Left ventricle myocardium inferior (tissue), 1 donor: ENCODE data around the gene IGF1R. TPM values are rescaled to one million over a fixed set of nuclear protein-coding genes. Genes with fewer than 3 reads are reported as not detected.

Experiments
- DNase-seq: peaks from one replicate; pipeline ENCODE4 v3.0.0-alpha.2; 2020
- H3K27ac ChIP-seq: fragments of 200-600 bp; replicated peaks from 2 replicates; pipeline ENCODE4 v1.8.0; 2021
- H3K27me3 ChIP-seq: fragments of 200-600 bp; 2 replicates; pipeline ENCODE4 v1.8.0; 2021; ENCODE audit warnings: low read depth
- H3K36me3 ChIP-seq: fragments of 200-600 bp; 2 replicates; pipeline ENCODE4 v1.8.0; 2021
- H3K4me1 ChIP-seq: fragments of 200-600 bp; 2 replicates; pipeline ENCODE4 v1.8.0; 2021
- H3K4me3 ChIP-seq: fragments of 200-600 bp; 2 replicates; pipeline ENCODE4 v1.8.0; 2021; ENCODE audit warnings: mild to moderate bottlenecking, moderate library complexity
- H3K9me3 ChIP-seq: fragments of 200-600 bp; replicated peaks from 2 replicates; pipeline ENCODE4 v1.8.0; 2021
- intact Hi-C: fragments of 100-400 bp; cut with micrococcal nuclease; formaldehyde crosslinking; loops from one replicate; pipeline ENCODE4 v1.11.0; 2022
- total RNA-seq: library from RNA; stranded (reverse); fragmentation: NEBNext Ultra II Directional; extraction: Animal tissue kit (Norgen Biotek cat#: 25700); gene quantifications from one replicate; pipeline ENCODE4 v1.2.1, GENCODE V29; 2021
- TF ChIP-seq, protein P1 (sequence below): fragments of 200-600 bp; IDR thresholded peaks from 2 replicates; pipeline ENCODE4 v1.8.0; 2021; ENCODE audit warnings: antibody characterized with exemption, mild to moderate bottlenecking, borderline replicate concordance
- donor health status: DM: no; HTN: yes; CAD: no; lungs with severe emphysema.

Gene IGF1R
- total RNA-seq, 1 donor from 2014 or later = 37.2 TPM

DNA sequence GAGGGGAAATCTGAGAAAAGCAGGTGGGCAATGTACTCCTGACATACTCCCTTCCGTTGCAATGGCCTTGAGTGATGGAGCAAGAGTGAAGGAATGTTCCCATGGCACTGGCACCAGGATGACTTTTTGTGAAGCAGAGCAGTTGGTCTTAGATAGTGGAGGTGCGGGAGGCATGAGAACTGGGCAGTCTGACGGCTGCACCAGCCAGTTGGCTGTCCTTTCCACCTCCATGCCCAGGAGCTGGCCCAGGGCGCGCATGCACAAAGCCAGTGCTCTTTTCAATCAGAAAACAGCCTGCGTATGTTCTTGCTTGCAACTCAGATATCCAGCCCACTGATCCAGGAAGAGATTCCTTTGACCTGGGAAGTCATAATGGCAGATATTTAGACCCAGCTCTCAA, 222.4 kb downstream of the IGF1R start:
- H3K4me1 ChIP-seq = peaks cover 85% of the 10 kb centered on the region
- intact Hi-C loops = no loop called here

DNA sequence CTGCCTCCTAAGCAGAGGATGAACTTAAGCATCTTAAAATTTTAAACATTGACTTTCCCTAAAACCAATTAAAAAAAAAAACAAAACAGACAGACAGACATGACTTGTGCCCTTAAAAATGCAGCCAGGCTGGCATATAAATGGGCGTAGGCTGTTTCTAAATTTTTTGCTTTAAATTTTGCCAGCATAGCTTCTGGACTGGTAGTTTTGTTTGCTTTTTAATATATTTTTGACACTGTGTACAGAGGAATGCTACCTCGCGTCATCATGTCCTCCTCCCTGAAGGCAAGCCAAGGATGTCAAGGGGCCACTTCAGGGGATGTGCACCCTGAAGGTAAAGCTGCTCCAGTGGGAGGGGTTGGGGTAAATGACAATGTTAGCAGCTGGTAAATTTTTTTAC, 224.4 kb downstream of the IGF1R start:
- H3K4me1 ChIP-seq = peaks cover 87% of the 10 kb centered on the region
- intact Hi-C loops = no loop called here

More for the DNA sequence above, 222.4 kb downstream of the IGF1R start:
- Histone ChIP-seq H3K27me3 (no peaks in the 10 kb centered on the region), H3K9me3 (no peaks in the 10 kb centered on the region), H3K36me3 (no peaks in the 10 kb centered on the region), H3K27ac (peak overlapping the region; percentile 85), H3K4me3 (peak overlapping the region; percentile 46)
- TF ChIP-seq, protein P1, sequence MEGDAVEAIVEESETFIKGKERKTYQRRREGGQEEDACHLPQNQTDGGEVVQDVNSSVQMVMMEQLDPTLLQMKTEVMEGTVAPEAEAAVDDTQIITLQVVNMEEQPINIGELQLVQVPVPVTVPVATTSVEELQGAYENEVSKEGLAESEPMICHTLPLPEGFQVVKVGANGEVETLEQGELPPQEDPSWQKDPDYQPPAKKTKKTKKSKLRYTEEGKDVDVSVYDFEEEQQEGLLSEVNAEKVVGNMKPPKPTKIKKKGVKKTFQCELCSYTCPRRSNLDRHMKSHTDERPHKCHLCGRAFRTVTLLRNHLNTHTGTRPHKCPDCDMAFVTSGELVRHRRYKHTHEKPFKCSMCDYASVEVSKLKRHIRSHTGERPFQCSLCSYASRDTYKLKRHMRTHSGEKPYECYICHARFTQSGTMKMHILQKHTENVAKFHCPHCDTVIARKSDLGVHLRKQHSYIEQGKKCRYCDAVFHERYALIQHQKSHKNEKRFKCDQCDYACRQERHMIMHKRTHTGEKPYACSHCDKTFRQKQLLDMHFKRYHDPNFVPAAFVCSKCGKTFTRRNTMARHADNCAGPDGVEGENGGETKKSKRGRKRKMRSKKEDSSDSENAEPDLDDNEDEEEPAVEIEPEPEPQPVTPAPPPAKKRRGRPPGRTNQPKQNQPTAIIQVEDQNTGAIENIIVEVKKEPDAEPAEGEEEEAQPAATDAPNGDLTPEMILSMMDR = no peak
- DNase-seq = peak; percentile 72

DNA sequence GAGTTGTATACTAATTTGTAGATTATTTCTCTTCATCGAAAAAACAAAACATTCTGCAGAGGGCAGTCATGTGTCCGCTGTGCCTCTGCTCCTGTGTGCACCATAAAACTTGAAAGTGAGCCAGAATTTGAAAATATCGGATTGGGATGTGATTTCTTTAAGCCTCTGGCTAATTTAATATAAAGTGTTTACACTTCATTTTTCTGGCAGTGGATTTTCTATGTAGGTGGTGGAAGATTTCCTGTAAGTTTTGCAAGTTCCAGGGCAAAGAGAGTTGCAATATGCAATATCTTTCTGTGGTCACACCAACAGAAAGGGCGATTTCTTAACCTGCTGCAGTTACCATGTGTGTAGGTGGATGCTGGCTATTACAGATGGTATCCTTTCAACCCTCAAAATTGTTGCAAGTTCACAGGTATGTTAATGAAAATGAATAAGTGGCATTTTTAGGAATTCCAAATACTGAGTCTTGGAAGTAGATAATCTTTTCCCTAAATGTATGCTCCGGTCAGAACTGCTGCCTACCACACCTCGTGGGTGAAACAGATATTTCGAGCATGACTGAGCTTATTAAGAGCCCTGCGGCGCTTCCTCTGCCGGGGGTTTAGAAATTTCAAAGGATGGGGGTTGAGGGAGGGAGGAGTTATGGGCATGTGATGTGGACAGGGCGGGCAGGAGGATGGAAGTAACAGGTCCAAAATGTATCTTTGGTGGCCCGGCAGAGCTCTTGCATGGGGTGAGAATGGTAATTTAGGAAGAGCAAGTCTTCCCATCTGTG, 225.3 kb downstream of the IGF1R start:
- Histone ChIP-seq H3K4me1 (peaks cover 91% of the 10 kb centered on the region), H3K27me3 (no peaks in the 10 kb centered on the region), H3K27ac (peak overlapping the region; percentile 85), H3K36me3 (no peaks in the 10 kb centered on the region), H3K9me3 (no peaks in the 10 kb centered on the region), H3K4me3 (no peak overlapping the region)
- intact Hi-C loops = no loop called here
- DNase-seq = no peak
- TF ChIP-seq, protein P1 = no peak

More for the DNA sequence above, 224.4 kb downstream of the IGF1R start:
- peak overlapping the region; percentile 85 for H3K27ac ChIP-seq
- no peak overlapping the region for H3K4me3 ChIP-seq
- TF ChIP-seq, protein P1 = no peak
- no peaks in the 10 kb centered on the region for H3K9me3 ChIP-seq
- H3K27me3 ChIP-seq = no peaks in the 10 kb centered on the region
- DNase-seq = no peak
- H3K36me3 ChIP-seq = no peaks in the 10 kb centered on the region

DNA sequence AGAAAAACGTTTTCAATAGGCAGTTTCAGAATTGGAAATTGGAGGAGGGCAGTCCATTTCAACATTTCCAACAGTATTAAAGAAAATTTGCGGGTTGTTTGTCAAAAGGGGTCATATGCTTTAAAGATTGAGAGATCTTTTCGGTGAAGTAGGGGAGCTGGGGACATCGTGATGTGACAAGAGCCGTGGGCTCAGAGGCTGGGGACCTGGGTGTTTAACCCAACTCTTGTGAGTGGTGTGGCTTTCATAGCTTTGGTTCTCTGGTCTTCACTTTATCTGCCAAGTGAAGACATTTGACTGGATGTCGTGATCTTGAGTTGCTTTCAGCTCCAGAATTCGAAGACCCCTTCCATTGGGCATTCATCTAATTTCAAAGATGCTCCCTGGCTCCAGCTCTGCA, 226.0 kb downstream of the IGF1R start:
- no peaks in the 10 kb centered on the region for H3K9me3 ChIP-seq
- intact Hi-C loops = no loop called here
- H3K27ac ChIP-seq = peak overlapping the region; percentile 85

DNA sequence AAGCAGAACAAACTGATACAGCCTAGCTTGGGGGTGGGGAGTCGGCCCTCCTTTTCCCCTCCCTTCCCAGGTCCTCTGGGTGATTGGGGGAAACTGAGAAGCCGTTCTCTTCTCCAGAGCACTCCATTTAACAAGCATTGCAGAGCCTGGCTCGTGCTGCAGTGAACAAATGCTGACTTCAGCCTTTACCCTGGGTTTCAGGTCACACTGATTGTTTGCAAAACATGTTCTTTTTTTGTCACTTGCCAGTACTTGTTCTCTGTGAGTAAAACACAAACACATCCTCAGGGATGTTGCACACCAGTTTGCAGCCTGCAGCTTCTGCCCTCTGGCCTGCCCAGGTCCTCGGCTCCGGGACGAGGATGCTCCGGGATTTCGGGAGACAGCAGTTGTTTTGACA, 226.4 kb downstream of the IGF1R start:
- H3K4me3 ChIP-seq = no peak overlapping the region
- H3K4me1 ChIP-seq = peaks cover 88% of the 10 kb centered on the region
- H3K36me3 ChIP-seq = no peaks in the 10 kb centered on the region

More for the DNA sequence above, 226.0 kb downstream of the IGF1R start:
- DNase-seq = no peak
- TF ChIP-seq, protein P1 = no peak
- Histone ChIP-seq H3K4me1 (peaks cover 91% of the 10 kb centered on the region), H3K4me3 (no peak overlapping the region), H3K27me3 (no peaks in the 10 kb centered on the region), H3K36me3 (no peaks in the 10 kb centered on the region)

More for the DNA sequence above, 226.4 kb downstream of the IGF1R start:
- TF ChIP-seq, protein P1 = no peak
- Histone ChIP-seq H3K9me3 (no peaks in the 10 kb centered on the region), H3K27ac (peak overlapping the region; percentile 85), H3K27me3 (no peaks in the 10 kb centered on the region)
- intact Hi-C loops = no loop called here
- no peak for DNase-seq
